GM19455 (cell line): Measurements from ENCODE around the gene TEDC1.

Experiments
- ATAC-seq: cut with Tn5 transposase; IDR thresholded peaks from one replicate; pipeline ENCODE4 v1.9.1; 2021; ENCODE audit not compliant: unreplicated experiment

The TEDC1 gene

GRCh38 chr14:105517096-105517495, 26.1 kb downstream of the TEDC1 start:
- no peak for ATAC-seq

GRCh38 chr14:105519946-105520698, 29.1 kb downstream of the TEDC1 start:
- ATAC-seq = no peak

GRCh38 chr14:105525326-105525725, 34.3 kb downstream of the TEDC1 start:
- no peak for ATAC-seq

- ATAC-seq = no peak
These were observed 35.1 kb downstream of the TEDC1 start, which contains the start of gene TMEM121 for GRCh38 chr14:105525861-105526775. TMEM121 (plus strand) TSS chr14:105526583; CDS start chr14:105528835, 2,252 bp downstream.

- no peak for ATAC-seq
These were observed 35.8 kb downstream of the TEDC1 start for GRCh38 chr14:105526776-105527380.

GRCh38 chr14:105527381-105527825, 36.4 kb downstream of the TEDC1 start:
- ATAC-seq = no peak

- ATAC-seq = no peak
These were observed 37.0 kb downstream of the TEDC1 start for GRCh38 chr14:105527826-105528585.

GRCh38 chr14:105528586-105529318, 37.7 kb downstream of the TEDC1 start:
- no peak for ATAC-seq

GRCh38 chr14:105529319-105529568, 38.2 kb downstream of the TEDC1 start:
- no peak for ATAC-seq

GRCh38 chr14:105529569-105530284, 38.7 kb downstream of the TEDC1 start:
- no peak for ATAC-seq

GRCh38 chr14:105530285-105531087, 39.4 kb downstream of the TEDC1 start:
- no peak for ATAC-seq

GRCh38 chr14:105531088-105531893, 40.2 kb downstream of the TEDC1 start:
- ATAC-seq = no peak

GRCh38 chr14:105531894-105532623, 41.0 kb downstream of the TEDC1 start:
- ATAC-seq = no peak

- no peak for ATAC-seq
These were observed 41.7 kb downstream of the TEDC1 start for GRCh38 chr14:105532735-105533141.

GRCh38 chr14:105533391-105533790, 42.3 kb downstream of the TEDC1 start:
- no peak for ATAC-seq

- ATAC-seq = no peak
These were observed 42.9 kb downstream of the TEDC1 start for GRCh38 chr14:105533811-105534498.

- ATAC-seq = no peak
These were observed 43.5 kb downstream of the TEDC1 start for GRCh38 chr14:105534586-105534985.
